Stimulated activated CD8-positive, alpha-beta memory T cell treated with anti-CD3 and anti-CD28 coated beads, Interleukin-4, amount 100 ng/mL, for 1 hour (primary cell): Measurements from ENCODE around the gene CYP2D6.
"Not testable (repeated sequence)": the region's sequence is repeated elsewhere in the genome, so short reads cannot be mapped to it uniquely, and the experiment has no call there.

Source experiments
- DNase-seq, 2 donors: peaks; one replicate each; pipeline ENCODE4 v3.0.0-alpha.2; 2020; ENCODE audit warnings: low read depth in 2 of 2, low spot score in 1 of 2

The CYP2D6 gene

DNA sequence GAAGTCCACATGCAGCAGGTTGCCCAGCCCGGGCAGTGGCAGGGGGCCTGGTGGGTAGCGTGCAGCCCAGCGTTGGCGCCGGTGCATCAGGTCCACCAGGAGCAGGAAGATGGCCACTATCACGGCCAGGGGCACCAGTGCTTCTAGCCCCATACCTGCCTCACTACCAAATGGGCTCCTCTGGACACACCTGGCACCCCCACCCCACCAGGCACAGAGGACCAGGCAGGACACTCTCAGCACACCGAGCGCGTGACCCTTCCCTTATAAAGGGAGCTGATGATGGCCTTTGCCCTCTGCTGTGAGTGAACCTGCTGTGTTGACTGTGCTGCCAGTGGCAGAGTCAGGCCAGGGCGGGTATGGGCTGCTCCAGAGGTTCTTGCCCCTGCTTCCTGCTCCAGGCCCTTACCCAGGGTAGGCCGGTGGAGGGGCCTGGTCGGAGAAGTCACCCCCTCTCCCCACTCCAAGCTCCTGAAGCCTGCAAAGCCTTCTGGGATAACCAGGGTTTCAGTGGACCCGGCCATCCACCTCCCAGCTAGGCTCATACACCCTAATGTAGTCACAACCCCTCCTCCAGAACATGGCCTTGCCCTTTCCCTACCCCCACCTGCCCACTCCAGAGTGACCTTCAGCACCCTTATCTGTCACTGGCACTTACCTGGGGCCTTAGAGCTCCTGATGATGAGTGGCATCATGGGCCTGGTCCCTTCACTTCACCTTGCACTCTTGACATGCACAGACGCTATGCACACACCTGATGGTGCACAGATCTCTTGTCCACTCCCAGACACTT is at the start of gene CYP2D6:
Gene CYP2D6, minus strand, starts transcription at position 172 of the 793 bp plus-strand sequence. Its CDS starts 19 bp downstream, at position 153.
- DNase-seq, result not testable (repeated sequence)

DNA sequence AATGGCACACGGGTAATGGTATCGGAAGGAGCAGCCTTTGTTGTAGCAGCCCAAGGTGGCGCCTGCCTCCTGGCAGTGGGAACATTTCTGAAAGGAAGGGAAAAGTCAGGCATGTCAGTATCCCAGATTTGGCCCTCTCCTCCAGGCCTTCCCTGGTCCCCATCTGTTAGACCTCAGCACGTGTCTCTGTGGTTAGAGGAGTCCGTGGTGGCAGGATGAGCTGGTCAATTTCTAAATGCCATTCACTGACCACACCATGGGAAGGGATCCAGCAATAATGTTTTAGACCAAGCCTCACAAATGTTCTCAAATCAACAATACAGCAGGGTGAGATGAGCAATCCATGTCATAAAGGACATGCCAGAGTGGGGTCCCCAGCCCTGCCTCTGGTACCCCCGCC is 49.0 kb upstream of the CYP2D6 start:
- DNase-seq, result no peak

DNA sequence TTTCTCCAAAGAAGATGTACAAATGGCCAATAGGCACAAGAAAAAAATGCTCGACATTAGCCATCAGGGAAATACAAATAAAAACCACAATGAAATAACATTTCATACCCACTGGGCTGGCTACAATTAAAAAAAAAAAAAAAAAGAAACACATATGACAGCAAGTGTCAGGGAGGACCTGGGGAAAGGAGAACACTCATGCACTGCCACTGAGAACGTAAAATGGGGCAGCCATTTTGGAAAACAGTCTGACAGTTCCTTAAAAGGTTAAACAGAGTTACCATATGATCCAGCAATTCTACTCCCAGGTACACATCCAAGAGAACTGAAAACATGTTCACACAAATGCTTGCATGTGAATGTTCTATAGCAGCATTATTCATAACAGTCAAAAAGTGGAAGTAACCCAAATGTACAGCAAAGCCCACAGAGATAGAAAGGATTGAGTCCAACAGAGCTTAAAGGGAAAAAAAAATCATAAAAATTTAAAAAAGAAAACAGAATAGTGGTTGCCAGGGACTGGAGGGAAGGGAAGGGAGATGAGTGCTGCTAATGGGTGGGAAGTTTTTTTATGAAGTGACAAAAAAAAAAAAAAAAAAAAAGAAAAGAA is 48.4 kb upstream of the CYP2D6 start:
- no peak for DNase-seq

DNA sequence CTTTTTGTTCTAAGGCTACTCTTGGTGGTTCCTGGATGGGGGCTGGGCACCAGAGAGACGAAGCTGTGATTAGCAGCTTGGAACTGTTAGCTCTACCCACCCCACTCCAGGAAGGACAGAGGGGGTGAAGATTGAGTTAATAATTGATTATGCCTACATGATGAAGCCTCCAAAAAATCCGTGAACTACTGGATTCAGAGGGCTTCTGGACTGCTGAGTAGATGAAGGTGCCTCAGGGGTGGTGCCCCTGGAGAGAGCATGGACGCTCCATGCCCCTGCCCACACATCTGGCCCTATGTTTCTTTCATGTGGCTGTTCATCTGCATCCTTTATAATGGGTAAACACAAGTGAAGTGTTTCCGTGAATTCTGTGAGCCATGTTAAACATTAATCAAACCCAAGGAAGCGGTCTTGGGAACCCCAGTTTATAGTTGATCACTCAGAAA is 47.3 kb upstream of the CYP2D6 start:
- DNase-seq, result no peak

DNA sequence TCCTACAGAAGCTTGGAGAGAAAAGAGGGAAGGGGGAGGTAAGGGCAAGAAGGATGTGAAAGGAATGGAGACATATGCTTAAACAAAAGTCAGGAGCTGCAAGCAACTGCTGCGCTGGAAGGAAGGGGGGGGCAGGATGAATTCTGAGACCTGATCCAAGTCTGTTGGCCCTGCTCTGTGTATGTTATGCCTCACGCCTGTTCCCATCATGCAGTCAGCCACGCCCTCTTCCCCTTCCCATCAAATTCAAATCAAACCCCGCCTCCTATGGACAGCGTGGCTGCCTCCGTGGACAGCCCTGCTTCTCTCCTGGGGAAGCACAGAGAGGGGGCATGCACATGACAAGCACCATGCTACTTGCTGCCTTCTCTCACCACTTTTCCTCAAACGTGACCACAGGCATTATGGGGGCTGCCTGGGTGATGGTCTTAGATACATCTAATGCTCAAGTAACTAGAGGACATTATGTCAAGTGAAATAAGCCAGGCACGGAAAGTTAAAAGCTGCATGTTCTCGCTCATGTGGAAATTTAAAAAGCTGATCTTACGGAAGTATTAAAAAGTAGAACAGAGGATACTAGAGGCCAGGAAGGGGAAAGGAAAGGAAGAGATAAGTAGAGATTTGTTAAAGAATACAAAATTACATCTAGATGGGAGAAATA is 45.8 kb upstream of the CYP2D6 start:
- DNase-seq, result no peak

DNA sequence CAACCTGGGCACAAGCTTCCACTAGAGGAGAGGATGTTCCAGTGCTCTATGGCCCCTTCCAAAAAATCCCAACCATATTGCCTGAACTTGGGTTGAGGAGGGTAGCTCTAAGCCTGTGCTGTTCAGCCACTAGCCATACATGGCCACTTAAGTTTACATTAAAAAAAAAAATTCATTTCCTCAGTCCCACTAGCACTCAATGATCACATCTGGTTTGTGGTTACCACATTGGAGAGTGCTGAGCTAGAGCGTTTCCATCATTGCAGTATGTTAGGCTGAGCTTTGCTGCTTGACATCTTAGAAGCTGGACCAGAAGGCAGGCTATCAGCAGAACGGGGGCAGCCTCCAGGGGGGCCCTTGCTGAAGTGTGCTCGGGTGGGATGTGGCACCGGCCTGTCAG is 43.5 kb upstream of the CYP2D6 start:
- no peak for DNase-seq

DNA sequence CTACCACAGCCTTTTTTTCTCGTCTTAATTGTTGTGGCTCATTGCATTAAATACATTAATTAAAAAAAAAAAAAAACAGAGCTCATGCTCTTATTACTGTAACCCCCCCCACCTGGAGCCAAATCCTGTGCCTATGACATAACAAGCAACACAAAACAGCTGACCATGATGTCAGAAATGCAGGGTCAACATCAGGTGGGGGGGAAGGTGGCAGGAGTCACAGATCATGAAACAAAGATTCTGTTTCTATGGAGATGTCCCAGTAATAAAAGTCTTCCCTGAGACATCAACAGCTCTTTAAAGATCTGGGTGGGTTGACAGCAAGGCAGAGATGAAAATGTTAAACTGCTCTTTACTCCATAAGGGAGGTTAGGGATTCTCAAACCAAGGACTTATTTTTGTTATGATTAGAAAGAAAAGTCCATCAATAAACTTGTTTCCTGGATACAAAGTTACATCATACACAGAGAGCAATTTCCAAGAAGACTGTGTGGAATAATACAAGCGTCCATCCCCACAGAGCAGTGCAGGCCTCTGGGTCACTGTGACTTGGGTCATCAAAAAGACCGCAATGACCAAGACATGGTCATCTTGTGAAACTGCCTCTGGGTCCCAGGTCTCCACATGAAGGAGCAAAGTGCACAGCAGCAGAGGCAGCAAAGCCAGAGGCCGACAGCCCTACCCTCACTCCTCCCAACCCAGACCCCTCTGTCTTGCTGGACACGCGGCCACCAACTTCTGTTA is 42.7 kb upstream of the CYP2D6 start:
- DNase-seq, result no peak

DNA sequence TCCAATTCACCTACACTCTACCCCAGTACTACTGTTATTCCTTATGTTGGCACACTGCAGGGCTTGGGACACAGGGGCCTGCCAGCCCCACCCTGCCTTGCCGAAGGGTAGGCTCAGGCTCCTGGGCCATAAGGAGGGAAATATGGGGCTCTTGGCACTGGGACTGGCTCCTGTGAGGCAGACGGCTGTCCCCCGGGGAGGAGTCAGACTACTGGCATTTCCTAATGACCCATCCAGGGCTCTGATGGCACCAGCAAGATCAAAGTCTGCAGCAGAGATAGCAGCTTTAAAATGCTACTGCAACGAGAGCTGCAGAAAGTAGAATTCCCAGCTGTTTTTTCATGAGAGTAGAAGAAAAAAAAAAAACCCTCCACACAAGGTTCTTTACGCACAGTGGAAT is 42.2 kb upstream of the CYP2D6 start:
- no peak for DNase-seq

DNA sequence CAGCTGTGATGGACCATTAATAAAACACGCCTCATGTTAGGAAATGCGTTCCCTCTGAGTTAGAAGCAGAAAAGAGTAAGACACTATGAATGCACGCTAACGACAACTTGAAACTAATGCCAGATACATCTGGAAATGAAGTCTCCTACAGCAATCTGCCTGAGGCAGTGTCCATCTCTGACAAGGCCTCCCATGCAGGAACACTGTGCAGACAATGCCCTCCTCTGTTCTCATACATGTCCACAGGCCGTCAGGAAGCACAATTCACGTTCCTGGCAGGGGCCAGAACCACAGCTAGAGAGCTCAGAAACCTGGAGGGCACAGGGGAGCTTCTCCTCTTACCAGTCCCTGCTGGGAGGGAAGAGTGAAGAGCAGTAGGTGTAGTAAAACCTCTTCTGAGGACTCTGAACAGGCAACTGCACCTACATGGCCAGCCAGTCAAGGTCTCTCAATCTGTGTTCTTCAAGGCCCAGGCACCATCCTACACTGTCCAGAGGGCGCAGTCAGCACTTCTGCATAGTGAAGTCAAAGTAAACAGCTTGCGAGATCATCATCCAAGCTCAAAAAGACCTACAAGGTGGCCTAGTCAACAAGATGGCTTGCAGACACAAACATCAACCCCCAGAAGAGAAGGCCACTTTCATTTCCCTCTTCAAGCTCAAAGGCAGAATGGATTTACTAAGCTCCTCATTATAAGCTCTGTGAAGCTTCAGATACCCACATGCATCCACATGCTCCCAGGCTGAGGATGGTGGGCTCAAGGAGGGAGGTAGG is 41.5 kb upstream of the CYP2D6 start:
- DNase-seq, result no peak

DNA sequence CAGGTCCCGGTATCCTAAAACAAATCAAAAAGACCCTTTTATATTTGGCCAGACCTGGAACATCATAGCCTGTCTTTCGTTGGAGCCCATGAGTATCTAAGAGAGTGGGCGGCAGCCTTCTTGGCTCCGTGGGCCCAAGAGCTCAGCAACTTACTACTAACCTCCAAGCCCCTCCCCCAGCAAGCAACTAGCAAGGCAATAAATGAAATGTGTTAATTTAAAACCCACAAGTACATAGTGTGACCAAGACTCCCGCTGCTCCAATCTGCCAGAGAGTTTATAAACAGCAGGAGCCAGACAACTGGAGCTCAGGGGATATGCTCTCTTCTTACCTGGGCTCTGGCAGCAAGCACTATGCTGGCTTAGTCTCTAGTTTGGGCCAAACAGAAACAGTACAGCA is 40.8 kb upstream of the CYP2D6 start:
- DNase-seq, result no peak

DNA sequence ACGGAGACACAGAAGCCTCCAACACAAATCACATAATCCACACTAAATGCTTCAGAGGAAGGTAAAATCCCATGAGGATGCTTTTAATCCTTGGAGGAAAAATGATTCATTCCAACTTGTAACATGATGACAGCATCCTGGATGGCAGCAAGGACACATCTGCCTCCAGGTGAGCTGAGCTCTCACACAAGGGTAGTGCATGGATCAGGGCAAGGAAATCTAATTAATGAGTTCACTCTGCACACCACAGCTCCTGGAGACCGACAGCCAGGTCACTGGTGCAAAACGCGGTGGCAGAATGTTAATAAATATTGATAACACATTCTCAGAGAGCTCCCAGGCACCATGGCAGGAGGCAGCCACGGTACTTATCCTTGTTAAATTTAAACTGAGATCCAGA is 40.3 kb upstream of the CYP2D6 start:
- DNase-seq, result no peak

DNA sequence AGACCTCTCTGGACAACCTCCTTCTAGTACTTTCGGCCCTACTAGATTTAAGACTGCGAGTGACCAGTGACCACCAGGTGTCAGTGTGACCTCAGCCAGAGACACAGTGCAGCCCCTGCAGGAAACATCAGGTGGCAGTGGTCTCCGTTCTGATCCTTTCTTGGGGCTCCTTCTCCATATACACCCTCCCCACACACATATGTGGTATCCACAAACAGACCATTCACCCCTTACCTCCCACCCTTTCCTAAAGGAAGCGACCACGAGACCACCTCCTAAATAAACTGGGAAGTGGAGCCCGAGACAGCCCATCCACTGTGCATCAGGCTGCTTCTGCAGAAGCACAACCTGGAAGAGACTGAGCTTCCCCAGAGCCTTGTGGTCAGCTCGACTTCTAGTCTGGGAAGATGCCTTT is 38.5 kb upstream of the CYP2D6 start:
- peak; percentile 21 to 51 for DNase-seq

DNA sequence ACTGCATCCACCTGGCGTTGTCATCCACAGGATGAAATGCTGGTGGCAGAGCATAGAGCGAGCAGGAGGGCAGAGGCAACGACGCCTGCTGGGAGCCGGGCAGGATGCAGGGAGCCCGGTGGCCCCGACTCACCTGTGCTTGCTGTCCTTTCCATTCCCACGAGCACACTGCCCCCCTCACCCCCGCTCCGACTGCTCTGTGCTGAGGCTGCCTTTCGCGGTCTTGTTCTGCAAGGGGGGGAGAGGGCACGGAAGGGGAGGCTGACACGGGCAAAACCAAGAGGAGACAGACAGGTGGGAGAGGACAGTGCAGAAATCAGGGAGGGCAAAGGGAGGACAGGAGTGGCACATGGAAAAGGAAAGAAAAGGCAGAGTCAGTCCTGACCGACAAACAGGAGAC is 37.9 kb upstream of the CYP2D6 start:
- no peak for DNase-seq

DNA sequence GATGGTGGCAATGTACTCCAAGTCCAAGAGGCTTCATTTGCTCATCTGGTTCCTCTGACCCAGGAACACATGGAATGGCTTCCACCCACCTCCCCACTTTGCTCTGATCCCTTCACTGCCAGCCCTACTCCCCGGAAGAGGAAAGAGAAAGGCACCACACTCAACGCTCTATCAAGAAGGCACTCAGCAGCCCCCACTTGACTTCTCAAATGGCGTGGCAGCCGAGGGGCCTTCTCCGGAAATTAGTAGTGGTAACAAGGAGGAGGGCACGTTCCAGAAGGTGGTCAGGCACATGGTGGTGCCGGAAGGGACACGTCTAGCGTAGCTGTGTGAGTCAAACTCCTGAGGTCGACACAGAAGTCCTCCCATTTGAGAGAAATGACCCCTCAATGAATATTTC is 36.5 kb upstream of the CYP2D6 start:
- DNase-seq, result no peak

DNA sequence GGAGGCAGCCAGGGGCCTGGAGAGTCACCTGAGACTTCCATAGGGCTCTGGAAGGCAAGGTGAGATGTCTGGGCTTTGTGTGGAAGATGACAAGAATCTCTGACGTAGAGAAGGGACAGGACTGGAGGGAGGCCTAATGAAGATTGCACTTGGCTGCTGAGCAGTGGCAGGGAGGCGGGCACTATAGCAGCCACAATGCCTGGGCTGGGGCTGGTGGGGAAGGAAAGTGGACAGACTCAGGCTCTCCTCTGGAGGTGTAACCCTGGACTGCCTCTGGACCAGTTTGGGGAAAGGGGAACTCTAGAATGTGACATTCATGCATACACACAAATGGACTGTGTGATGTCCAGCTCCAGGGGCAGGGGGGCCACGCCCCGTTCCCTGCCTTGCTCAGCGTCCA is 34.3 kb upstream of the CYP2D6 start:
- DNase-seq, result no peak

DNA sequence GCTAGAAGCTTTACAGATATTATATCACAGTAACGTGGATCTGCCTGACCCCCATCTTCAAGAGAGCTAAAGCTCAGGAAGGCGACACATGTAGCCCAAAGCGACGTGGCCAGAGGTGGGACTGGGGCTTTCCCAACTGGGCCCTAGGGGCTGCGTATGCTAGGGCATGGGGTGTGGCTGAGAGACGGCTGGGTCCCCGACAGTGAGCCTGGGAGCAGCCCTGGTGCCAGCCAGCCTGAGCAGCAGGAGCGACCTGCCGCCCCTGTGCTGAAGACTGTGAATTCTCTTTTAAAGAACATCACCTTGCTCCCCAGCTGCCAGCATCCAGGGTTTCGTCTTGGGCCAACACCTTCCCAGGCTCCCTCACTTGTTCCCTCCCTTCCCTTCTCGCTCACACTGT is 32.9 kb upstream of the CYP2D6 start:
- no peak for DNase-seq

DNA sequence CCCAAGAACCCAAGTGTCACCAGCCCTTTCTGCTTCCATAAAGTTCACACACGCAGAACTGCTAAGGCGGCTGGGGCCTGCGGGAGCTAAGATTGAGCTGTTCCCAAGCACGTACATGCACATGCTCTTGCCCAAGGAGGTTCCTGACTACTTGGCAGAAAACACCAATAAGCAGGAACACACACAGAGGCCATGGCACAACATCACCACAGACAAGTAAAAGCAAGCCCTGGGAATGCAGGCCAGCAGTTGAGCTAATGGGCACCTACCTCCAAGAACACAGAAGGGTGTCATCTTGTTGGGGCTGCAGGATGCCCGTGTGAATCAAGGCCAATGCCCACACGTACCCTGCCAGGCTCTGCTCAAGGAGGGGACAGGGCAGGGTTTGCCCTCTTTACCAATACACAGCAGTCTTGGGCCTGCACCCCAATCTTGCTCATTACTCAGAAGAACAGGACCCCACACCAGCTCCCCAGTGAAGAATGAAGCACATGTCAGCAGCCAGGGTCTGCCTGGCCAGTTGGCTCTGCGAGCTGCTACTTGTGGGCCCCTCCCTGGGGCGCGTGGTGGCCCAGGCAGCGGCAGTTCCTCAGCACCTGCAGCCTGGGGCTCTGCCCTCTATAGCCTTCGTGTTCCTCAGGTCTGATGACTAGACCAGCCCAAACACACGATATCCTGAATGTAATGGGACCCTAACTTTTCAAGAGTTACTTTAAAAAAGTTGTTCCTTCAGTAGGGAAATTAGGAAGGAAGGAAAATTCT is 32.3 kb upstream of the CYP2D6 start:
- DNase-seq, result no peak

DNA sequence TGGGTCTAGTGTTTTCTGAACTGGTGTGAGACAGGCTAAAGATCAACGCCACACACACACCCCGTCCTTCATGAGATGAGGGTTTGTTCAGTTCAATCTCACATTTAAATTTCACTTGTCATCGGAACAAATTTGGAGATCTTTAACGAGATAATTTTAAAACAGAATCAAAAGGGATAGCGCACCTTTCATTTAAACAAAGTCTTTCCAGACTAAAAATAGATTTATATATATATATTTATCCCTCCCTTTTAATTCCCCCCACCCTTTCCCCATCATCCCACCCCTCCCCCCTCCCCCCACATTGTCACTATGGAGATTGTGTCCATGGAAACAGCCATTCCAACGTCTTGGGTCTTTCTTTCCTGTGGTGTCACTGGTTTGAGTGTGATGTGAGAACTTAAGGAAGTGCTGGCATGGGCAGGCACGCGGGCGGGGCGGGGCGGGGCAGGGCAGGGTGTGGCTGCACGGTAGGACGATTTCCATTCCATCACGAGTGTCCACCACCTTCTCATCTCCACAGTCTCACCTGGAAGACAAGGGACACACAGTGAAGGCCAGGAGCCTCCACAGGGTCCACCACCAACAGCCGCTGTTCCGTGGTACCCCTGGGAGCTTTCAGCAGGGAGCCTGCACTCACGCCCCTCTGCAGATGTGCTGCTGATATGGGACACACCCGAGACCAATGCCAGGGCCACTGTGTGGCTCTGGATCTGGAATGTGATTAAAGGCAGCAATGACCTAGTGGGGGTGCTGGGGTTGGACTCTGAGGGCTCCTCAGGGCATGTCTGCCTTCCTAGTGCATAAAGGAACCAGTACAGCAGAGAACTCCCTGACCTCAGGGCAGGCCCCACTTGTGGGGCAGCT is 30.5 kb upstream of the CYP2D6 start:
- DNase-seq, result no peak

DNA sequence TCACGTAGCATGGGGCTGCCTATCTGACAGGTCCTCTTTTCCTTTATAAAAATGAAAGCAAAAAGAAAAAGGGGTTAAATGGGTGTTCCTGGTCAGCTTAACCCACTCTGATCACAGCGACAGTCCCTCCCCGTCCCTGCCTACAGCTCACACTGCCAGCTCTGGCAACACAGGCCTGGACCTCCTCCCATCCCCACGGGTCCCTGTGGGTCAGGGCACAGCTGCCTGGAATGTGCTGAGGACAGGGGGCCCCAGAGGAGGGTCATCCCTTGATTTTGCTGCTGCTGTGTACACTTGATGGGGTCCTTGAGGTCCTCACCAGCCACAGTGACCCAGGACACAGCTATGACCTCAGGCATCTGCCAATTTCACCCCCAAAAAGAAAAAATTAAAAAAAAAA is 29.6 kb upstream of the CYP2D6 start:
- DNase-seq, result no peak
